ENCODE measurements around the gene SCRN1.

DNA sequence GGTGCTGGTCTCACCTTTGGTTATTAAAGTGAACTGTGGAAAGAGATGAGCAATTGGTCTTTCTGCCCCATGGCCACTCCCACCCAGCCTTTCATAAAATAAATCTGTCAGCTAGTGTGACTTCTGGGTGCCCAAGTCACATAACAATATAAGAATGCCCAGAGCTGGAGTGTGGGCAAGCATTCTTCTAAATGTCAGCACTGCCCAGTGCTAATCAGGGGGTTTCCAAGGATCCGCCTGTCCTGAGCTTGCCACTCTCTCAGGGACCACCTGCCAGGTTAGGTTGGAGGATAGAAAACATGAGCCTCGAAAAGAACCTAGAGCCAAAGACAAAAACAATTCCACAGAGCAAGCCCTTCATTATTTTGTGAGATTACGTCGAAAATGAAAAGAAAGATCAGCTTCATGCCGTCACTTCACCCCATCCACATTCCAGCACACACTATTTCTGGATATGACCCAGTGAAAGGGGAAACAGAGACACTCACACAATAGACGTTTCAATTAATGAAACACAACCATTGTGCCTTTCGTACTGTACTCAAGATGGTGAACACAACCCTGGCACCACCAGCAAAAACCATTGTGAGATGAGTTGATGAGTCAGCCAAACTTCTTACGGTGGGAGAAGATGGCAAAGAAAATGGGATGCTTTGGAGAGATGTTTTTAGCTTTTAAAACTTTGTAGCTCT is 30.8 kb downstream of the SCRN1 start:
- TF ChIP-seq, protein P1, sequence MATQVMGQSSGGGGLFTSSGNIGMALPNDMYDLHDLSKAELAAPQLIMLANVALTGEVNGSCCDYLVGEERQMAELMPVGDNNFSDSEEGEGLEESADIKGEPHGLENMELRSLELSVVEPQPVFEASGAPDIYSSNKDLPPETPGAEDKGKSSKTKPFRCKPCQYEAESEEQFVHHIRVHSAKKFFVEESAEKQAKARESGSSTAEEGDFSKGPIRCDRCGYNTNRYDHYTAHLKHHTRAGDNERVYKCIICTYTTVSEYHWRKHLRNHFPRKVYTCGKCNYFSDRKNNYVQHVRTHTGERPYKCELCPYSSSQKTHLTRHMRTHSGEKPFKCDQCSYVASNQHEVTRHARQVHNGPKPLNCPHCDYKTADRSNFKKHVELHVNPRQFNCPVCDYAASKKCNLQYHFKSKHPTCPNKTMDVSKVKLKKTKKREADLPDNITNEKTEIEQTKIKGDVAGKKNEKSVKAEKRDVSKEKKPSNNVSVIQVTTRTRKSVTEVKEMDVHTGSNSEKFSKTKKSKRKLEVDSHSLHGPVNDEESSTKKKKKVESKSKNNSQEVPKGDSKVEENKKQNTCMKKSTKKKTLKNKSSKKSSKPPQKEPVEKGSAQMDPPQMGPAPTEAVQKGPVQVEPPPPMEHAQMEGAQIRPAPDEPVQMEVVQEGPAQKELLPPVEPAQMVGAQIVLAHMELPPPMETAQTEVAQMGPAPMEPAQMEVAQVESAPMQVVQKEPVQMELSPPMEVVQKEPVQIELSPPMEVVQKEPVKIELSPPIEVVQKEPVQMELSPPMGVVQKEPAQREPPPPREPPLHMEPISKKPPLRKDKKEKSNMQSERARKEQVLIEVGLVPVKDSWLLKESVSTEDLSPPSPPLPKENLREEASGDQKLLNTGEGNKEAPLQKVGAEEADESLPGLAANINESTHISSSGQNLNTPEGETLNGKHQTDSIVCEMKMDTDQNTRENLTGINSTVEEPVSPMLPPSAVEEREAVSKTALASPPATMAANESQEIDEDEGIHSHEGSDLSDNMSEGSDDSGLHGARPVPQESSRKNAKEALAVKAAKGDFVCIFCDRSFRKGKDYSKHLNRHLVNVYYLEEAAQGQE (IDR thresholded peaks at IDR 0.05; ENCODE audit: insufficient replicate concordance, low read depth), result no peak
- TF ChIP-seq, protein P2, sequence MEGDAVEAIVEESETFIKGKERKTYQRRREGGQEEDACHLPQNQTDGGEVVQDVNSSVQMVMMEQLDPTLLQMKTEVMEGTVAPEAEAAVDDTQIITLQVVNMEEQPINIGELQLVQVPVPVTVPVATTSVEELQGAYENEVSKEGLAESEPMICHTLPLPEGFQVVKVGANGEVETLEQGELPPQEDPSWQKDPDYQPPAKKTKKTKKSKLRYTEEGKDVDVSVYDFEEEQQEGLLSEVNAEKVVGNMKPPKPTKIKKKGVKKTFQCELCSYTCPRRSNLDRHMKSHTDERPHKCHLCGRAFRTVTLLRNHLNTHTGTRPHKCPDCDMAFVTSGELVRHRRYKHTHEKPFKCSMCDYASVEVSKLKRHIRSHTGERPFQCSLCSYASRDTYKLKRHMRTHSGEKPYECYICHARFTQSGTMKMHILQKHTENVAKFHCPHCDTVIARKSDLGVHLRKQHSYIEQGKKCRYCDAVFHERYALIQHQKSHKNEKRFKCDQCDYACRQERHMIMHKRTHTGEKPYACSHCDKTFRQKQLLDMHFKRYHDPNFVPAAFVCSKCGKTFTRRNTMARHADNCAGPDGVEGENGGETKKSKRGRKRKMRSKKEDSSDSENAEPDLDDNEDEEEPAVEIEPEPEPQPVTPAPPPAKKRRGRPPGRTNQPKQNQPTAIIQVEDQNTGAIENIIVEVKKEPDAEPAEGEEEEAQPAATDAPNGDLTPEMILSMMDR (IDR thresholded peaks at IDR 0.05; ENCODE audit: insufficient read depth, low read length), result no peak
- TF ChIP-seq POLR2AphosphoS5 (IDR thresholded peaks at IDR 0.05; ENCODE audit: low read depth), result no peak
